PFSK-1 (cell line): ENCODE results near the gene SPEG.

Experiments used
- FOXP2 ChIP-seq: optimal IDR thresholded peaks from 2 replicates; pipeline ENCODE3; 2011; ENCODE audit warnings: borderline replicate concordance, control low read depth, inconsistent platforms; ENCODE audit not compliant: insufficient read depth; ENCODE audit errors: extremely low read length, extremely low read depth
- POLR2AphosphoS5 ChIP-seq: IDR thresholded peaks from 2 replicates; pipeline ENCODE4 v1.6.1; 2012; ENCODE audit warnings: low read depth, mild to moderate bottlenecking, control low read depth, low read length, moderate library complexity
- SIN3A ChIP-seq: IDR thresholded peaks from 2 replicates; pipeline ENCODE4 v1.6.1; 2012; ENCODE audit warnings: mild to moderate bottlenecking, low read length, moderate library complexity, borderline replicate concordance; ENCODE audit not compliant: insufficient read depth

DNA sequence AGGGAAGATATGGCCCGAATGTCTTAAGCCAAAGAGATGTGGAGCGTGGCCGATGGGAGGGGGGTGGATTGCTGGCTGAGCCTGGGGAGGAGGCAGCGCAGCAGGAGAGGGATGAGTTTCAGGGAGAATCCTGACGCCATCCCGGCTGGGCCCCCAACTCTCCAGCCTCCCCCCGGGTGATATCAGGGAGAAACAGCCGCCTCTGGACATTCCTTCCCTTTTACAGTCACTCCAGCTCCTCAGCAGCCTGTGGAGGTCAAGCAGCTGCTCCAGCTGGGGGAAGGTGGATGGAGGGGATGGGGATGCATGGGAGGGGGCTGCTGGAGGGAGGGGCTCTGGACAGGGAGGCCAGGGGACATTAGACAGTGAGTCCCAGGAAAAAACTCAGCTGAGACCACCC is 26.0 kb upstream of the SPEG start:
- TF ChIP-seq FOXP2 (no peak), POLR2AphosphoS5 (no peak), SIN3A (no peak)
